HepG2 (cell line): ENCODE measurements around the gene AGAP1.

Experiments used
- CENPBD1 ChIP-seq: sonication (generic); formaldehyde crosslinking; IDR thresholded peaks from 2 replicates; pipeline ENCODE4 v1.8.0; 2022; ENCODE audit warnings: missing genetic modification reagents, low read depth, mild to moderate bottlenecking, borderline replicate concordance
- HMGXB4 ChIP-seq, 2 experiments: sonication (generic) in 1 of 2; formaldehyde crosslinking in 1 of 2; IDR thresholded peaks; 2 replicates each; pipeline versions ENCODE4 v1.4.0 to v1.6.1; 2018 to 2020; ENCODE audit warnings: missing genetic modification reagents in 2 of 2, borderline replicate concordance in 1 of 2, low read depth in 1 of 2, mild to moderate bottlenecking in 1 of 2, missing biosample characterization in 1 of 2
- PHF20 ChIP-seq: sonication (generic); formaldehyde crosslinking; IDR thresholded peaks from 2 replicates; pipeline ENCODE4 v1.5.0; 2020; ENCODE audit warnings: mild to moderate bottlenecking, missing genetic modification reagents
- SRSF1 ChIP-seq: fragments of 200-400 bp; formaldehyde crosslinking; optimal IDR thresholded peaks from 2 replicates; pipeline ENCODE3; 2017; ENCODE audit warnings: mild to moderate bottlenecking, low read depth, low read length, moderate library complexity
- TCF7L2 ChIP-seq: IDR thresholded peaks from 2 replicates; pipeline ENCODE4 v1.6.1; 2011; ENCODE audit warnings: mild to moderate bottlenecking, low read depth, low read length, moderate library complexity
- TFE3 ChIP-seq: IDR thresholded peaks from 2 replicates; pipeline ENCODE4 v1.6.1; 2016
- U2AF2 ChIP-seq: fragments of 200-400 bp; formaldehyde crosslinking; IDR thresholded peaks from 2 replicates; pipeline ENCODE4 v1.6.1; 2017; ENCODE audit warnings: low read depth, mild to moderate bottlenecking, low read length
- ZNF776 ChIP-seq: sonication (generic); formaldehyde crosslinking; IDR thresholded peaks from 2 replicates; pipeline ENCODE4 v1.4.0; 2020; ENCODE audit warnings: mild to moderate bottlenecking, missing genetic modification reagents

GRCh38 chr2:235729557-235729947 is 235.7 kb downstream of the AGAP1 start:
- TF ChIP-seq HMGXB4 (CRISPR knock-in tag; IDR thresholded peaks at IDR 0.05; ENCODE audit: borderline replicate concordance in 1 of 2, low read depth in 1 of 2) = no peak
- TF ChIP-seq PHF20 (CRISPR knock-in tag) = no peak
- TF ChIP-seq SRSF1 = no peak
- TF ChIP-seq TFE3 (CRISPR knock-in tag) = no peak
- no peak for TF ChIP-seq U2AF2
- no peak for TF ChIP-seq CENPBD1 (CRISPR knock-in tag)
- no peak for TF ChIP-seq TCF7L2
- no peak for TF ChIP-seq ZNF776 (CRISPR knock-in tag)
